ENCODE data around the gene PAK1IP1. TPM values are rescaled to one million over a fixed set of nuclear protein-coding genes. Genes with fewer than 3 reads are reported as not detected.

PAK1IP1 gene
- total RNA-seq, 1 donor from 2014 or later, result 14.6 TPM

- Mint-ChIP-seq H3K9me3 (ENCODE audit: unreplicated experiment) (peaks cover 8% of the 10 kb centered on the region), H3K4me3 (ENCODE audit: unreplicated experiment) (no peak overlapping the region), H3K27ac (ENCODE audit: unreplicated experiment) (no peak overlapping the region), H3K27me3 (ENCODE audit: unreplicated experiment) (peaks cover 6% of the 10 kb centered on the region), H3K36me3 (ENCODE audit: unreplicated experiment) (peaks cover 5% of the 10 kb centered on the region), H3K4me1 (ENCODE audit: low read depth, unreplicated experiment) (peaks cover 12% of the 10 kb centered on the region)
- TF ChIP-seq CTCF (IDR thresholded peaks at IDR 0.05; ENCODE audit: partially characterized antibody, unreplicated experiment), result no peak
- DNase-seq, result no peak
These were observed 30.9 kb downstream of the PAK1IP1 start for GRCh38 chr6:10725716-10726115.

- no peak for DNase-seq
- Mint-ChIP-seq H3K27ac (ENCODE audit: unreplicated experiment) (no peak overlapping the region), H3K4me1 (ENCODE audit: low read depth, unreplicated experiment) (no peaks in the 10 kb centered on the region), H3K27me3 (ENCODE audit: unreplicated experiment) (no peaks in the 10 kb centered on the region), H3K36me3 (ENCODE audit: unreplicated experiment) (peaks cover 14% of the 10 kb centered on the region), H3K4me3 (ENCODE audit: unreplicated experiment) (peak overlapping the region; percentile 42), H3K9me3 (ENCODE audit: unreplicated experiment) (peaks cover 2% of the 10 kb centered on the region)
- no peak for TF ChIP-seq CTCF (IDR thresholded peaks at IDR 0.05; ENCODE audit: partially characterized antibody, unreplicated experiment)
These were observed 35.5 kb downstream of the PAK1IP1 start for GRCh38 chr6:10730254-10730653.

- no peaks in the 10 kb centered on the region for H3K27me3 Mint-ChIP-seq (ENCODE audit: unreplicated experiment)
- H3K27ac Mint-ChIP-seq (ENCODE audit: unreplicated experiment), result no peak overlapping the region
- DNase-seq, result no peak
- H3K9me3 Mint-ChIP-seq (ENCODE audit: unreplicated experiment), result no peaks in the 10 kb centered on the region
- TF ChIP-seq CTCF (IDR thresholded peaks at IDR 0.05; ENCODE audit: partially characterized antibody, unreplicated experiment), result no peak
- H3K4me1 Mint-ChIP-seq (ENCODE audit: low read depth, unreplicated experiment), result no peaks in the 10 kb centered on the region
- peaks cover 8% of the 10 kb centered on the region for H3K36me3 Mint-ChIP-seq (ENCODE audit: unreplicated experiment)
- no peak overlapping the region for H3K4me3 Mint-ChIP-seq (ENCODE audit: unreplicated experiment)
These were observed 38.5 kb downstream of the PAK1IP1 start for GRCh38 chr6:10733151-10733715.

GRCh38 chr6:10733863-10734262 lies 39.1 kb downstream of the PAK1IP1 start:
- H3K27me3 Mint-ChIP-seq (ENCODE audit: unreplicated experiment), result no peaks in the 10 kb centered on the region
- no peaks in the 10 kb centered on the region for H3K4me1 Mint-ChIP-seq (ENCODE audit: low read depth, unreplicated experiment)
- TF ChIP-seq CTCF (IDR thresholded peaks at IDR 0.05; ENCODE audit: partially characterized antibody, unreplicated experiment), result no peak
- no peaks in the 10 kb centered on the region for H3K9me3 Mint-ChIP-seq (ENCODE audit: unreplicated experiment)
- peak overlapping the region; percentile 55 for H3K4me3 Mint-ChIP-seq (ENCODE audit: unreplicated experiment)
- H3K36me3 Mint-ChIP-seq (ENCODE audit: unreplicated experiment), result peaks cover 8% of the 10 kb centered on the region
- H3K27ac Mint-ChIP-seq (ENCODE audit: unreplicated experiment), result no peak overlapping the region
- no peak for DNase-seq

GRCh38 chr6:10736731-10737130 lies 42.0 kb downstream of the PAK1IP1 start:
- H3K4me3 Mint-ChIP-seq (ENCODE audit: unreplicated experiment), result no peak overlapping the region

More at GRCh38 chr6:10736731-10737130, 42.0 kb downstream of the PAK1IP1 start:
- Mint-ChIP-seq H3K36me3 (ENCODE audit: unreplicated experiment) (peaks cover 8% of the 10 kb centered on the region), H3K9me3 (ENCODE audit: unreplicated experiment) (no peaks in the 10 kb centered on the region), H3K27ac (ENCODE audit: unreplicated experiment) (no peak overlapping the region), H3K27me3 (ENCODE audit: unreplicated experiment) (no peaks in the 10 kb centered on the region), H3K4me1 (ENCODE audit: low read depth, unreplicated experiment) (no peaks in the 10 kb centered on the region)
- no peak for TF ChIP-seq CTCF (IDR thresholded peaks at IDR 0.05; ENCODE audit: partially characterized antibody, unreplicated experiment)
- DNase-seq, result no peak
